Colonic mucosa (tissue), 4 donors: ENCODE data around the gene GRIK4. TPM values are rescaled to one million over a fixed set of nuclear protein-coding genes. Genes with fewer than 3 reads are reported as not detected.

Experiments
- DNase-seq: peaks from one replicate; pipeline ENCODE4 v3.0.0-alpha.2; 2020
- H3K27ac ChIP-seq: fragments of 200-600 bp; one replicate; pipeline ENCODE4 v1.8.0; 2021
- H3K27me3 ChIP-seq: fragments of 200-600 bp; one replicate; pipeline ENCODE4 v1.8.0; 2021
- H3K36me3 ChIP-seq: fragments of 200-600 bp; one replicate; pipeline ENCODE4 v1.8.0; 2021
- H3K4me1 ChIP-seq: fragments of 200-600 bp; one replicate; pipeline ENCODE4 v1.8.0; 2021; ENCODE audit warnings: mild to moderate bottlenecking
- H3K4me3 ChIP-seq: fragments of 200-600 bp; one replicate; pipeline ENCODE4 v1.8.0; 2021
- H3K9ac ChIP-seq, 2 donors: one replicate each; pipeline ENCODE4 v1.7.0; 2013; ENCODE audit warnings: control low read depth in 2 of 2, low read depth in 2 of 2, low read length in 2 of 2
- H3K9me3 ChIP-seq: fragments of 200-600 bp; one replicate; pipeline ENCODE4 v1.8.0; 2021
- intact Hi-C: fragments of 100-400 bp; cut with DNase I; formaldehyde crosslinking; loops from one replicate; pipeline ENCODE4 v1.14.1; 2022
- total RNA-seq, 2 donors: library from RNA; stranded (reverse); fragmentation: NEBNext Ultra II Directional in 1 of 2; extraction: Animal tissue kit (Norgen Biotek cat#: 25700) in 1 of 2; gene quantifications; one replicate each; pipeline ENCODE4 v1.2.1, GENCODE V29; 2021
- TF ChIP-seq, protein P1 (sequence below): fragments of 200-600 bp; IDR thresholded peaks from one replicate; pipeline ENCODE4 v1.8.0; 2022; ENCODE audit warnings: antibody characterized with exemption, mild to moderate bottlenecking
- donor health status: healthy.
- donor health status: DM: no; HTN: no; CAD: no.
- donor health status: DM: no; HTN: no; CAD: no.

The GRIK4 gene
- total RNA-seq, 2 donors from 2014 or later, result 0.10 to 0.21 TPM

DNA sequence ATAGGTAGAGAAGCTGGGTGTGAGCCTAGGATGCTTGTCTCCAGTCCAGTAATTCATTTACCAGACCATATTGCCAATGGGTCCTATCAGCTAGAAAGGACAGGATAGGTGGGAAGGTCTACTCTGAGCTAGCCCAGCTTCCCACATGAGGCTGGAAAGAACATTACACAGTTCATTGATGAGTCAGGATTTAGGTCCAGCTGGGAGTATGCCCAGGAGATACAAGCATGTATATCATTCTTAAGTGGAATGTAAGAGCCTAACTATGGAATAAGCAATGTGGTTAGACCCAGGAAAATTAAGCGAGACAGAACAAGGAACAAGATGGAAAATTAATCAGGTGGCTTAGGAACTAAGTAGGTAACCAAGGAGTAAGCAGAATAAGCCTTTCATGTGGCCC lies 453.3 kb downstream of the GRIK4 start:
- TF ChIP-seq, protein P1, sequence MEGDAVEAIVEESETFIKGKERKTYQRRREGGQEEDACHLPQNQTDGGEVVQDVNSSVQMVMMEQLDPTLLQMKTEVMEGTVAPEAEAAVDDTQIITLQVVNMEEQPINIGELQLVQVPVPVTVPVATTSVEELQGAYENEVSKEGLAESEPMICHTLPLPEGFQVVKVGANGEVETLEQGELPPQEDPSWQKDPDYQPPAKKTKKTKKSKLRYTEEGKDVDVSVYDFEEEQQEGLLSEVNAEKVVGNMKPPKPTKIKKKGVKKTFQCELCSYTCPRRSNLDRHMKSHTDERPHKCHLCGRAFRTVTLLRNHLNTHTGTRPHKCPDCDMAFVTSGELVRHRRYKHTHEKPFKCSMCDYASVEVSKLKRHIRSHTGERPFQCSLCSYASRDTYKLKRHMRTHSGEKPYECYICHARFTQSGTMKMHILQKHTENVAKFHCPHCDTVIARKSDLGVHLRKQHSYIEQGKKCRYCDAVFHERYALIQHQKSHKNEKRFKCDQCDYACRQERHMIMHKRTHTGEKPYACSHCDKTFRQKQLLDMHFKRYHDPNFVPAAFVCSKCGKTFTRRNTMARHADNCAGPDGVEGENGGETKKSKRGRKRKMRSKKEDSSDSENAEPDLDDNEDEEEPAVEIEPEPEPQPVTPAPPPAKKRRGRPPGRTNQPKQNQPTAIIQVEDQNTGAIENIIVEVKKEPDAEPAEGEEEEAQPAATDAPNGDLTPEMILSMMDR, result no peak

DNA sequence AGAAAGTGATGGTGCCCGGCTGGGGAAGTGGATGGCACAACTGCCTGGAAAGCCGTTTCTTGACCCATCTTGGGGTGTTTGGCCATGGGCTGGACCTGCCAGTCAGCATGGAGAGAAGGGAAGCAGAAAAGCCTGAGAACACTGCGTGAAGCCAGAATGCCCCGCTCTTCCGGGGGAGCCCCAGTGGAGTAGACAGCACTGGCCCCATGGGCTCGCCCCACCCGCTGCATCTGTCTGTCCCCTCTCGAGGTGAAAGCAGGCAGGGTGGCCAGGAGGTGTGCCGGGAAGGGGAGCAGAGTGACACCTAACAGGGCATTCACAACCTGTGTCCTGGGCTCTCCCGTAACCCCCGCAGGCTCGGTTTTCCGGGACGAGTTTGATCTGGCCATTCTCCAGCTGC lies 455.3 kb downstream of the GRIK4 start:
- H3K27me3 ChIP-seq, result no peaks in the 10 kb centered on the region
- no peak overlapping the region for H3K27ac ChIP-seq
- no peaks in the 10 kb centered on the region for H3K9me3 ChIP-seq
- no peak for DNase-seq
- no peak overlapping the region for H3K4me3 ChIP-seq
- intact Hi-C loops, result no loop called here
- TF ChIP-seq, protein P1, result no peak
- no peaks in the 10 kb centered on the region for H3K36me3 ChIP-seq
- no peaks in the 10 kb centered on the region for H3K4me1 ChIP-seq
- H3K9ac ChIP-seq, result no peak overlapping the region

More for the DNA sequence above, 453.3 kb downstream of the GRIK4 start:
- no peak overlapping the region for H3K9ac ChIP-seq
- no peak overlapping the region for H3K27ac ChIP-seq
- no peaks in the 10 kb centered on the region for H3K4me1 ChIP-seq
- no peak for DNase-seq
- H3K9me3 ChIP-seq, result no peaks in the 10 kb centered on the region
- no peak overlapping the region for H3K4me3 ChIP-seq
- intact Hi-C loops, result no loop called here
- no peaks in the 10 kb centered on the region for H3K36me3 ChIP-seq
- H3K27me3 ChIP-seq, result no peaks in the 10 kb centered on the region

DNA sequence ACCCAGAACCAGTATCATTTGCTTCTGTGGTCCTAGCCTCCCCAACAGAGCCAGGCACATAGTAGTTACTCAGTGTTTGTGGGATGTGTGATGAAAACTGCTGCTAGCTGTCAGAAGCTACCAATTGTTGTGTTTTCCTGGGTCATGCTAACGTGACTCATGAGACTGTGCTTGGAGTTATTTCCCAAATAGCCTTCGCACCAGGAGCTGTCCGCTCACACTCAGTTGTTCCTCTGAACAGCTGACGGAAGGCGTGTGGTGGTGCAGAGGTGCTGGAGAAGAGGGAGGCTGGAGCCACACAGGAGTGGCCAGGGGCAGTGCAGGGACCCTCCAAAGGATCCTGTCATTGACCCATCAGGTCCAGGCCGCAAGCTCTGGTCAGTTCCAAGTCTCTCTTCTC lies 458.4 kb downstream of the GRIK4 start:
- no peak for DNase-seq
- Histone ChIP-seq H3K4me1 (no peaks in the 10 kb centered on the region), H3K27ac (no peak overlapping the region), H3K36me3 (no peaks in the 10 kb centered on the region), H3K4me3 (no peak overlapping the region), H3K9me3 (no peaks in the 10 kb centered on the region), H3K27me3 (no peaks in the 10 kb centered on the region), H3K9ac (no peak overlapping the region)
- TF ChIP-seq, protein P1, result no peak
- intact Hi-C loops, result no loop called here

DNA sequence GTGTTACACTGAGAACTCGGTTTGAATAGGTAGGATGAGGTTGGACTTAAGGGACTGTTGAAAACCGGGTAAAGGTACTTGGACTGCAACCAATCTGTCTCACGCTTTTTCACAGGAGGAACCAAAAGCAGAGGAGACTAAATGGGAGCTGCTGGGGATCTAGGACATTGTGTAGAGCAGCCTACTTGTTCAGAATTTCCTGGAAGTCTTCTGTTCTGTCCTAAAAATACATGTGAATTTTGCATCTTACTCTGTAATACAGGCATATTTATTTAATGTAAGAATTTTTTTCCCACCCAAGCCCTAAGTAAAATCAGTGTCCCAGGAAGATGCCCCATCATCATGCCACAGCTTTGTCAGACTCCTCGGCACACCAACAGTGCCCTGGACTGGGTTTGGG lies 460.3 kb downstream of the GRIK4 start:
- Histone ChIP-seq H3K9ac (no peak overlapping the region), H3K36me3 (no peaks in the 10 kb centered on the region), H3K4me1 (no peaks in the 10 kb centered on the region), H3K9me3 (no peaks in the 10 kb centered on the region), H3K27me3 (no peaks in the 10 kb centered on the region), H3K27ac (no peak overlapping the region), H3K4me3 (no peak overlapping the region)
- DNase-seq, result no peak
- TF ChIP-seq, protein P1, result no peak
- intact Hi-C loops, result no loop called here

DNA sequence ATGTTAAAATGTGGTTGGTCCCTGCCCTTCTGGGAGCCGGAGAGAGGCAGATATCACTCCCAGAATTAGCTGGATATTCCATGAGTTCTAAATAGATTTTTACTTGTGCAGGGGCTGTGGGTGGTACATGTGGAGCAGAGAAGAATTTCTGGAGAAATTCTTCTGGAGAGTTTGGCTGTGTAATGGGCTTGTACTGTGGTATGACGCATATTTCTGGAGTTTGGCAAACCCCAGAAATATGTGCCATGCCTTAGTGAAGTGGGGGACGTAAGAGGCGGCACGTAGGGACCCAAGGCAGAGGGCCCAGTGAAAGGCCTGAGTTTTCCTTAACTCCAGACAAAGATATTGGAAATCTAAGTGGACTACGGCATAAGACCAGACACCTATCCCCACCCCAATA lies 461.1 kb downstream of the GRIK4 start:
- no peak overlapping the region for H3K9ac ChIP-seq

More for the DNA sequence above, 461.1 kb downstream of the GRIK4 start:
- DNase-seq, result no peak
- no peaks in the 10 kb centered on the region for H3K36me3 ChIP-seq
- TF ChIP-seq, protein P1, result no peak
- H3K27me3 ChIP-seq, result no peaks in the 10 kb centered on the region
- H3K9me3 ChIP-seq, result no peaks in the 10 kb centered on the region
- intact Hi-C loops, result no loop called here
- H3K4me1 ChIP-seq, result no peaks in the 10 kb centered on the region
- no peak overlapping the region for H3K4me3 ChIP-seq
- no peak overlapping the region for H3K27ac ChIP-seq
